A673 (cell line): Measurements from ENCODE around the gene NCAPD3.

Experiments used
- CTCF ChIP-seq: fragments of 300-800, 200-600 bp; sonication (generic); conservative IDR thresholded peaks from 2 replicates; pipeline ENCODE4 v1.5.1; 2017; ENCODE audit warnings: low read depth, mild to moderate bottlenecking, antibody characterized with exemption, low read length, moderate library complexity, mixed read lengths
- EZH2 ChIP-seq: fragments of 200-600 bp; sonication (generic); IDR thresholded peaks from 2 replicates; pipeline ENCODE4 v1.6.1; 2017; ENCODE audit warnings: borderline replicate concordance, low read depth, mild to moderate bottlenecking, mixed read lengths, antibody characterized with exemption, low read length; ENCODE audit not compliant: poor library complexity, severe bottlenecking

GRCh38 chr11:134250675-134251074 is 26.9 kb upstream of the NCAPD3 start:
- TF ChIP-seq CTCF (no peak), EZH2 (no peak)
